Activated T-cell treated with anti-CD3 and anti-CD28 coated beads, Interleukin-2, amount 50 U/mL, for 1 hour (primary cell): ENCODE results near the gene KCNAB1.
A peak's percentile ranks its signal among the peaks of the same experiment; 100 is the strongest.

Experiments
- DNase-seq: peaks from one replicate; pipeline ENCODE4 v3.0.0-alpha.2; 2020

KCNAB1 gene

GRCh38 chr3:156471431-156471830 lies 351.1 kb downstream of the KCNAB1 start:
- no peak for DNase-seq

GRCh38 chr3:156472150-156472549 lies 351.8 kb downstream of the KCNAB1 start:
- no peak for DNase-seq

GRCh38 chr3:156472684-156473083 lies 352.3 kb downstream of the KCNAB1 start:
- no peak for DNase-seq

GRCh38 chr3:156473341-156473740 lies 353.0 kb downstream of the KCNAB1 start:
- DNase-seq = no peak

- DNase-seq = no peak
Measured at GRCh38 chr3:156474560-156475389, 354.4 kb downstream of the KCNAB1 start.

- no peak for DNase-seq
Measured at GRCh38 chr3:156477323-156477722, 356.9 kb downstream of the KCNAB1 start.

GRCh38 chr3:156478891-156479290 lies 358.5 kb downstream of the KCNAB1 start:
- DNase-seq = no peak

GRCh38 chr3:156479604-156480003 lies 359.2 kb downstream of the KCNAB1 start:
- no peak for DNase-seq

GRCh38 chr3:156480949-156481348 lies 360.6 kb downstream of the KCNAB1 start:
- DNase-seq = no peak

GRCh38 chr3:156483002-156483401 lies 362.6 kb downstream of the KCNAB1 start:
- DNase-seq = no peak

- DNase-seq = no peak
Measured at GRCh38 chr3:156483426-156483825, 363.0 kb downstream of the KCNAB1 start.

GRCh38 chr3:156483961-156484787 lies 363.8 kb downstream of the KCNAB1 start:
- peak; percentile 35 for DNase-seq

GRCh38 chr3:156488767-156489166 lies 368.4 kb downstream of the KCNAB1 start:
- no peak for DNase-seq

- DNase-seq = no peak
Measured at GRCh38 chr3:156489462-156489911, 369.1 kb downstream of the KCNAB1 start.

GRCh38 chr3:156491192-156491591 lies 370.8 kb downstream of the KCNAB1 start:
- DNase-seq = no peak

- DNase-seq = no peak
Measured at GRCh38 chr3:156492801-156493261, 372.5 kb downstream of the KCNAB1 start.

- DNase-seq = no peak
Measured at GRCh38 chr3:156493887-156494286, 373.5 kb downstream of the KCNAB1 start.

GRCh38 chr3:156495816-156496215 lies 375.4 kb downstream of the KCNAB1 start:
- no peak for DNase-seq

GRCh38 chr3:156497326-156497725 lies 376.9 kb downstream of the KCNAB1 start:
- no peak for DNase-seq

GRCh38 chr3:156498307-156498706 lies 377.9 kb downstream of the KCNAB1 start:
- DNase-seq = no peak

- DNase-seq = no peak
Measured at GRCh38 chr3:156507285-156507684, 386.9 kb downstream of the KCNAB1 start.

- DNase-seq = no peak
Measured at GRCh38 chr3:156509189-156510174, 389.1 kb downstream of the KCNAB1 start.
